Vagina (tissue), 2 donors: Measurements from ENCODE around the gene ENTPD6. TPM values are rescaled to one million over a fixed set of nuclear protein-coding genes. Genes with fewer than 3 reads are reported as not detected.
"Not testable (repeated sequence)": the region's sequence is repeated elsewhere in the genome, so short reads cannot be mapped to it uniquely, and the experiment has no call there.

Experiments
- DNase-seq, 2 donors: peaks; one replicate each; pipeline ENCODE4 v3.0.0-alpha.2; 2017; ENCODE audit errors: extremely low spot score in 2 of 2
- H3K27ac ChIP-seq: fragments of 200-600 bp; sonication (generic); one replicate; pipeline ENCODE4 v1.5.1; 2019
- H3K27me3 ChIP-seq: fragments of 200-600 bp; sonication (generic); one replicate; pipeline ENCODE4 v1.5.1; 2019
- H3K36me3 ChIP-seq, 2 donors: fragments of 200-600 bp; sonication (generic); one replicate each; pipeline ENCODE4 v1.5.1; 2017 to 2019
- H3K4me1 ChIP-seq: fragments of 200-600 bp; sonication (generic); one replicate; pipeline ENCODE4 v1.5.1; 2019
- H3K4me3 ChIP-seq, 2 donors: fragments of 200-600 bp; sonication (generic); 1 replicate in 1 of 2; 2 replicates in 1 of 2; pipeline ENCODE4 v1.5.1; 2016 to 2019
- H3K9me3 ChIP-seq: fragments of 200-600 bp; sonication (generic); one replicate; pipeline ENCODE4 v1.5.1; 2019
- POLR2A ChIP-seq, 2 donors: fragments of 450-650 bp; IDR thresholded peaks; one replicate each; pipeline ENCODE4 v1.6.1; 2017; ENCODE audit warnings: antibody characterized with exemption in 2 of 2, mild to moderate bottlenecking in 2 of 2, moderate library complexity in 2 of 2
- POLR2AphosphoS5 ChIP-seq, 2 donors: sonication (generic); formaldehyde crosslinking; IDR thresholded peaks; one replicate each; pipeline ENCODE4 v1.9.0; 2017; ENCODE audit warnings: antibody characterized with exemption in 2 of 2, mild to moderate bottlenecking in 2 of 2, low read depth in 1 of 2; ENCODE audit not compliant: insufficient read depth in 1 of 2
- intact Hi-C: fragments of 100-400 bp; cut with DNase I; formaldehyde crosslinking; loops from one replicate; pipeline ENCODE4 v1.15.1; 2023
- total RNA-seq: library from RNA; depleted of rRNA; stranded (reverse); fragments of >200 nt; gene quantifications from one replicate; pipeline ENCODE4 v1.2.3, GENCODE V29; 2016
- TF ChIP-seq, protein P1 (sequence below), 3 experiments: fragments of 450-650 bp in 2 of 3; fragments of 200-600 bp in 1 of 3; sonication (generic) in 1 of 3; IDR thresholded peaks; one replicate each; pipeline ENCODE4 v1.5.1; 2017 to 2019; ENCODE audit warnings: antibody characterized with exemption in 3 of 3, mild to moderate bottlenecking in 2 of 3, moderate library complexity in 2 of 3

ENTPD6 gene
- total RNA-seq, 1 donor from 2014 or later: 51.3 TPM

DNA sequence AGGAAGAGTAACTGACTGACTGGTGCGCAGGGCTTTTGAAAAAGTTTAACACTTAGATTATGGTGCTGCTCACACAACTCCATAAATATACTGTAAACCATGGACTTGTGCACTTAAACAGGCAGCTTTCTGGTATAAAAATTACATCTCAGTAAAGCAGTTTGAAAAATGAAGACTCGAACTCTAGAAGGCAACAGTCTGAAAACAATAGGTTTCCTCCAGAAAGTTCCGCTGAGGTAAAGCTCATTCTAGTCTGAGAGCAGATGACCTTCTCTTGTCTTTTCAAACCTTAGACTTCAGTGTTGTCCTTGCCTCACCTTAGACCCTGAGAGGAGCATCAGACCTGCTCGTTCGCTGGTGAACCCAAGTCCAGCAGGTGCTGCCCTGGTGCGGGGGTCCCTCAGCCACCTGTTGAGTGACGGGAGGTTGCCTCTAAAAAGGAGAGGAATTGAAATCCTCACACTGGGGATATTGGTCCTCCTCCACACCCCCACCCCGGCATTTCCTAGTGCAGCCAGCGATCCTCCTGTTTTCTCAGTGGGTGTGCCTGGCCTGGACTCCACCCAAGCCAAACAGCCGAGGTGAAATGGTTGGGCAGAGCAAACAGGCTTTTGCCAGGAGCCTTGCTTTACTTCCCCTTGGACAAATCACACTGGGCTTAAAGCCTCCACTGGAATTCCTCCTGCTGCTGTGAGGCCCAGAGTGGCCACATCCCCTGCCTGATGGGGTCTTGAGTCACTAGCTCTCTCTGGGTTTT is 37.7 kb downstream of the ENTPD6 start:
- H3K4me3 ChIP-seq: no peak overlapping the region

DNA sequence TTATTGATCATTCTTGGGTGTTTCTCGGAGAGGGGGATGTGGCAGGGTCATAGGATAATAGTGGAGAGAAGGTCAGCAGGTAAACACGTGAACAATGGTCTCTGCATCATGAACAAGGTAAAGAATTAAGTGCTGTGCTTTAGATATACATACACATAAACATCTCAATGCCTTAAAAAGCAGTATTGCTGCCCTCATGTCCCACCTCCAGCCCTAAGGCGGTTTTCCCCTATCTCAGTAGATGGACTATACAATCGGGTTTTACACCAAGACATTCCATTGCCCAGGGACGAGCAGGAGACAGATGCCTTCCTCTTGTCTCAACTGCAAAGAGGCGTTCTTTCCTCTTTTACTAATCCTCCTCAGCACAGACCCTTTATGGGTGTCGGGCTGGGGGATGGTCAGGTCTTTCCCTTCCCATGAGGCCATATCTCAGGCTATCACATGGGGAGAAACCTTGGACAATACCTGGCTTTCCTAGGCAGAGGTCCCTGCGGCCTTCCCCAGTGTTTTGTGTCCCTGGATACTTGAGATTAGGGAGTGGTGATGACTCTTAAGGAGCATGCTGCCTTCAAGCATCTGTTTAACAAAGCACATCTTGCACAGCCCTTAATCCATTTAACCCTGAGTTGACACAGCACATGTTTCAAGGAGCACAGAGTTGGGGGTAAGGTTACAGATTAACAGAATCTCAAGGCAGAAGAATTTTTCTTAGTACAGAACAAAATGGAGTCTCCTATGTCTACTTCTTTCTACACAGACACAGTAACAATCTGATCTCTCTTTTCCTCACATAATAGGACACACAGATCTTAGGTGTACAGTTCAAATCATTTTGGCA is 38.7 kb downstream of the ENTPD6 start:
- H3K27ac ChIP-seq, intact Hi-C loops: not testable (repeated sequence)
- peaks cover 29% of the 10 kb centered on the region for H3K4me1 ChIP-seq

More for the DNA sequence above, 37.7 kb downstream of the ENTPD6 start:
- Histone ChIP-seq H3K9me3 (no peaks in the 10 kb centered on the region), H3K4me1 (peaks cover 20% of the 10 kb centered on the region), H3K36me3 (no peaks in the 10 kb centered on the region), H3K27ac (peak overlapping the region; percentile 23), H3K27me3 (no peaks in the 10 kb centered on the region)
- no peak for DNase-seq
- TF ChIP-seq, protein P1, sequence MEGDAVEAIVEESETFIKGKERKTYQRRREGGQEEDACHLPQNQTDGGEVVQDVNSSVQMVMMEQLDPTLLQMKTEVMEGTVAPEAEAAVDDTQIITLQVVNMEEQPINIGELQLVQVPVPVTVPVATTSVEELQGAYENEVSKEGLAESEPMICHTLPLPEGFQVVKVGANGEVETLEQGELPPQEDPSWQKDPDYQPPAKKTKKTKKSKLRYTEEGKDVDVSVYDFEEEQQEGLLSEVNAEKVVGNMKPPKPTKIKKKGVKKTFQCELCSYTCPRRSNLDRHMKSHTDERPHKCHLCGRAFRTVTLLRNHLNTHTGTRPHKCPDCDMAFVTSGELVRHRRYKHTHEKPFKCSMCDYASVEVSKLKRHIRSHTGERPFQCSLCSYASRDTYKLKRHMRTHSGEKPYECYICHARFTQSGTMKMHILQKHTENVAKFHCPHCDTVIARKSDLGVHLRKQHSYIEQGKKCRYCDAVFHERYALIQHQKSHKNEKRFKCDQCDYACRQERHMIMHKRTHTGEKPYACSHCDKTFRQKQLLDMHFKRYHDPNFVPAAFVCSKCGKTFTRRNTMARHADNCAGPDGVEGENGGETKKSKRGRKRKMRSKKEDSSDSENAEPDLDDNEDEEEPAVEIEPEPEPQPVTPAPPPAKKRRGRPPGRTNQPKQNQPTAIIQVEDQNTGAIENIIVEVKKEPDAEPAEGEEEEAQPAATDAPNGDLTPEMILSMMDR (IDR thresholded peaks at IDR 0.05): no peak
- intact Hi-C loops: no loop called here

DNA sequence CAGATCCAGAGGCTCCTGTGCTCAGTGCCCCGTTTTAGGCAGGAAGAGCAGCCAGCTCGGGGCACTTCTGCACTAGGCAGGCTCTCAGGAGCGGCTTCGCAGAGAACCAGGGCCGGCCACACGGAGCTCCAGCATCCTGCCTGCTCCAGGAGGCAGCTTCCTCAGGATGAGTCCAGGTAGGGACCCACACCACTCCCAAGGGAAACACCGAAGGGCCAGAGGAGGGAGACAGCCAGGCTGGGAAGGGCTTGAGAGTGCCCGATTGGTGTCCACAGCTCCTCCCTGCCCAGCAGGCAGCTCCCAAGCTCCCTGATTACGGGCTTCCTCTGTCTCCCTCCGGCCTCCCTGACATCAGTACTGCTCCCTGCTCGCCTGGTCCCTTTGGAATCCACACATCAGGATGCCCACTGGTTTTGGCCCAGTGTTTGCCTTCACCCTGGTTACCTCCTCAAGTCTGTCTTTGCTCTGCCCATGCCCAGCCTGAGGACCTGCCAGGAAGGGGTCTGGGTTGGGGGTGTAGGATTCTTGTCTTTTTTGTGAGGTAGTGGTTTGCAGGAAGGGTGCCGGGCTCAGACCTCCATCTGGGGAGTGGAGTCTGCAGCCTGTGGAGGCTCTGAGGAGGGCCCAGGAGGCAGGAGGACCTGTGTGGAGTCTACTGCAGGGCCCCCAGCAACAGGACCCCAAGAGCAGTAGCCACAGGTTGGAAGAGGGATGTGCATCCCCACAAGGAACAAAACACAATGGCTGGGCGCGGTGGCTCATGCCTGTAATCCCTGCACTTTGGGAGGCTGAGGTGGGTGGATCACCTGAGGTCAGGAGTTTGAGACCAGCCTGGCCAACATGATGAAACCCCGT is 41.2 kb downstream of the ENTPD6 start:
- intact Hi-C loops: no loop called here
- DNase-seq: no peak
- Histone ChIP-seq H3K27me3 (no peaks in the 10 kb centered on the region), H3K9me3 (no peaks in the 10 kb centered on the region), H3K4me1 (peaks cover 29% of the 10 kb centered on the region), H3K27ac (no peak overlapping the region), H3K4me3 (no peak overlapping the region), H3K36me3 (no peaks in the 10 kb centered on the region)
- TF ChIP-seq POLR2A (IDR thresholded peaks at IDR 0.05) (no peak), POLR2AphosphoS5 (IDR thresholded peaks at IDR 0.05; ENCODE audit: insufficient read depth in 1 of 2, low read depth in 1 of 2) (no peak)

More for the DNA sequence above, 38.7 kb downstream of the ENTPD6 start:
- H3K4me3 ChIP-seq, H3K27me3 ChIP-seq, DNase-seq, H3K36me3 ChIP-seq, H3K9me3 ChIP-seq: not testable (repeated sequence)

DNA sequence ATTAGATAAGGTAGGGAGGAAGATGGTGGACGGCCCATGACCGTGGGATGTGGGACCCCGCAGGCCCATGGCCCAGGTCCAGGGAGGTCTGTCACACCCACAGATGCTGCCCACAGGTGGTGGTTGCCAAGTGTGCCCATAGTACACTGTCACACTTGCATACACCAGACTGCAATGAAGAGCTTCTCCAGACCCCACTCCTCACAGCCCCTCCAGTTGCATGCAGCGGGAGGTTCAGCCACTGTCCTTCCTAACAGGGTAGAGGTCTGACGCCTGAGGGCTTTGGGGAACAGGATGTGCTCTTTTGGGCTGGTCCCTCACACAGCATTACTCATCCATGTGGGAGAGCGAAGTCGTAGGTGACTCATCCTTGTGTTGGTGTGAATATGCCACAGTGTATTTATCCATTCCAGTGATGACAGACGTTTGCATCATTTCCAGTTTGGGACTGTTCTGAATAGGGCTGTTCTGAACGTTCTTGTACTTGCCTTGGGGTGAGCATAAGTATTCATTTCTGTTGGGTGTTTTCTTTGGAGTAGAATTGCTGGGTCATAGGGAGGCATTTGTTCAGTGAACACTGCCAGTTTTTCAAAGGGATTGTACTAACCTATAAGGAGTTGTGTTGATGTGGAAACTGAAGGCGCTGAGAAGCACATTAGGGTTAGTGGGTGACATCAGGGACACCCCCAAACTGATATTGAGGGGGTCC is 42.3 kb downstream of the ENTPD6 start:
- Histone ChIP-seq H3K27ac (peak overlapping the region; percentile 40), H3K27me3 (no peaks in the 10 kb centered on the region), H3K4me3 (no peak overlapping the region), H3K4me1 (peaks cover 29% of the 10 kb centered on the region), H3K36me3 (no peaks in the 10 kb centered on the region), H3K9me3 (no peaks in the 10 kb centered on the region)
- DNase-seq: peak in 1 of 2 donors; percentile 96
- no peak for TF ChIP-seq POLR2A (IDR thresholded peaks at IDR 0.05)
- TF ChIP-seq POLR2AphosphoS5 (IDR thresholded peaks at IDR 0.05; ENCODE audit: insufficient read depth in 1 of 2, low read depth in 1 of 2): peak; percentile 57 to 95
- intact Hi-C loops: no loop called here

DNA sequence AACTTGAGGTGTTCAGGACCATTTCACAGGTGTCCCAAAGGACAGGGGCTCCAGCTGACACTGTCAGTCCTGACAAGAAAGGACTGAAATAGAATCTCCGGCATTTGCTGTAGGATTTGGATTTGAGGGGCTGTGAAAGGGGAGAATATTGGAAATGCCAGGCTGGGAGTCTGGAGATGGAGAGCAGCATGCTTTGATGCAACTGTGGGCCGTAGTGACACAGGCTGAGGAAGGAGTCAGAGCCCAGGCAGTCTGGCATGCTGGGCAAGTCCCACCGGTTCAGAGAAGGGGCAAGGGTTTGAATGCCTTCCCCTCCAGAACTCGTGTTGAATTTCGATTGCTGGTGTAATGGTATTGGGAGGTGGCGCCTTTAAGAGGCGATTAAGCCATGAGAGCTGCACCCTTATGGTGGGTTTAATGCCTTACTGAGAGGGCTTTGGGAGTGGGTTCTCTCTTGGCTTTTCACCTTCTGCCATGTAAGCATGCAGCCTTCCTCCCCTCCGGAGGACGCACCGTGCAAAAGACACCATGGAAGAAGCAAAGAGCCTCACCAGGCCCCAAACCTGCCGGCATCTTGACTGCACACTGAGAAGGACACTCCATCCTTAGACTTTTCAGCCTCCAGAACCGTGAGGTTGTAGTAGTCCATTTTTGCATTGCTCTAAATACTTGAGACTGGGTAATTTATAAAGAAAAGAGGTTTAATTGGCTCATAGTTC is 43.0 kb downstream of the ENTPD6 start:
- DNase-seq: no peak
- Histone ChIP-seq H3K27ac (peak overlapping the region; percentile 40), H3K36me3 (no peaks in the 10 kb centered on the region), H3K27me3 (no peaks in the 10 kb centered on the region), H3K4me1 (peaks cover 29% of the 10 kb centered on the region), H3K4me3 (no peak overlapping the region), H3K9me3 (no peaks in the 10 kb centered on the region)
- no peak for TF ChIP-seq POLR2A (IDR thresholded peaks at IDR 0.05)
- TF ChIP-seq POLR2AphosphoS5 (IDR thresholded peaks at IDR 0.05; ENCODE audit: insufficient read depth in 1 of 2, low read depth in 1 of 2): no peak
- TF ChIP-seq, protein P1 (IDR thresholded peaks at IDR 0.05): no peak
- intact Hi-C loops: no loop called here
